Activated B cell treated with CpG ODN at 0.5 μM for 24 hours (primary cell): ENCODE measurements around the gene TXNRD2. TPM values are rescaled to one million over a fixed set of nuclear protein-coding genes. Genes with fewer than 3 reads are reported as not detected.

ENCODE experiments used
- ATAC-seq: fragments of 200-7000 bp; cut with Tn5 transposase; one replicate; pipeline ENCODE4 v1.10.0; 2021; ENCODE audit warnings: low read depth, mild to moderate bottlenecking, moderate library complexity
- CTCF ChIA-PET: fragments of 350-600 bp; sonication (Branson Sonifier 250); formaldehyde crosslinking; loops from one replicate; lab custom pipeline; 2021; ENCODE audit warnings: antibody characterized with exemption; lab: Charles Lee
- POLR2A ChIA-PET: fragments of 350-600 bp; sonication (Branson Sonifier 250); formaldehyde crosslinking; loops from one replicate; lab custom pipeline; 2021; ENCODE audit warnings: antibody characterized with exemption; lab: Charles Lee
- DNase-seq: peaks from one replicate; pipeline ENCODE4 v3.0.0; 2022
- H3K27ac Mint-ChIP-seq: one replicate; pipeline ENCODE4 v1.8.0; 2020; ENCODE audit warnings: mixed read lengths
- H3K27me3 Mint-ChIP-seq: one replicate; pipeline ENCODE4 v1.8.0; 2021; ENCODE audit warnings: mixed read lengths
- H3K36me3 Mint-ChIP-seq: one replicate; pipeline ENCODE4 v1.8.0; 2021; ENCODE audit warnings: low read depth, mixed read lengths
- H3K4me1 Mint-ChIP-seq: one replicate; pipeline ENCODE4 v1.8.0; 2021; ENCODE audit warnings: mixed read lengths
- H3K4me3 Mint-ChIP-seq: one replicate; pipeline ENCODE4 v1.8.0; 2020; ENCODE audit warnings: mild to moderate bottlenecking, mixed read lengths
- H3K9me3 Mint-ChIP-seq: one replicate; pipeline ENCODE4 v1.8.0; 2020; ENCODE audit warnings: mixed read lengths
- intact Hi-C: fragments of 100-400 bp; cut with micrococcal nuclease; formaldehyde crosslinking; loops from one replicate; pipeline ENCODE4 v1.15.1; 2024
- total RNA-seq: library from RNA; stranded (reverse); gene quantifications from 2 replicates; pipeline ENCODE4 v1.2.3, GENCODE V29; 2022
- TF ChIP-seq, protein P1 (sequence below): fragments of 200-600 bp; IDR thresholded peaks from one replicate; pipeline ENCODE4 v1.8.0; 2022; ENCODE audit warnings: antibody characterized with exemption, mild to moderate bottlenecking

Gene TXNRD2
- total RNA-seq, 1 donor from 2014 or later: 31.2 TPM

- Mint-ChIP-seq H3K36me3 (peaks cover 5% of the 10 kb centered on the region), H3K27me3 (no peaks in the 10 kb centered on the region), H3K9me3 (no peaks in the 10 kb centered on the region), H3K4me1 (peaks cover 41% of the 10 kb centered on the region), H3K27ac (no peak overlapping the region), H3K4me3 (no peak overlapping the region)
- ChIA-PET POLR2A (no interaction called here), CTCF (interaction anchor here (0.8 to 2.1 kb wide), 3 partner anchors 20 to 160 kb away, joined by 3 to 5 read pairs (median 4); no protein-coding TSS in a partner anchor)
- intact Hi-C loops: loop anchor here (2.0 kb wide), 1 partner anchor 35 kb away; the partner anchor contains the start of genes GNB1L and RTL10
- TF ChIP-seq, protein P1, sequence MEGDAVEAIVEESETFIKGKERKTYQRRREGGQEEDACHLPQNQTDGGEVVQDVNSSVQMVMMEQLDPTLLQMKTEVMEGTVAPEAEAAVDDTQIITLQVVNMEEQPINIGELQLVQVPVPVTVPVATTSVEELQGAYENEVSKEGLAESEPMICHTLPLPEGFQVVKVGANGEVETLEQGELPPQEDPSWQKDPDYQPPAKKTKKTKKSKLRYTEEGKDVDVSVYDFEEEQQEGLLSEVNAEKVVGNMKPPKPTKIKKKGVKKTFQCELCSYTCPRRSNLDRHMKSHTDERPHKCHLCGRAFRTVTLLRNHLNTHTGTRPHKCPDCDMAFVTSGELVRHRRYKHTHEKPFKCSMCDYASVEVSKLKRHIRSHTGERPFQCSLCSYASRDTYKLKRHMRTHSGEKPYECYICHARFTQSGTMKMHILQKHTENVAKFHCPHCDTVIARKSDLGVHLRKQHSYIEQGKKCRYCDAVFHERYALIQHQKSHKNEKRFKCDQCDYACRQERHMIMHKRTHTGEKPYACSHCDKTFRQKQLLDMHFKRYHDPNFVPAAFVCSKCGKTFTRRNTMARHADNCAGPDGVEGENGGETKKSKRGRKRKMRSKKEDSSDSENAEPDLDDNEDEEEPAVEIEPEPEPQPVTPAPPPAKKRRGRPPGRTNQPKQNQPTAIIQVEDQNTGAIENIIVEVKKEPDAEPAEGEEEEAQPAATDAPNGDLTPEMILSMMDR: no peak
- DNase-seq (no peak), ATAC-seq (no peak)
Measured at GRCh38 chr22:19889951-19890350, 51.7 kb downstream of the TXNRD2 start.

DNA sequence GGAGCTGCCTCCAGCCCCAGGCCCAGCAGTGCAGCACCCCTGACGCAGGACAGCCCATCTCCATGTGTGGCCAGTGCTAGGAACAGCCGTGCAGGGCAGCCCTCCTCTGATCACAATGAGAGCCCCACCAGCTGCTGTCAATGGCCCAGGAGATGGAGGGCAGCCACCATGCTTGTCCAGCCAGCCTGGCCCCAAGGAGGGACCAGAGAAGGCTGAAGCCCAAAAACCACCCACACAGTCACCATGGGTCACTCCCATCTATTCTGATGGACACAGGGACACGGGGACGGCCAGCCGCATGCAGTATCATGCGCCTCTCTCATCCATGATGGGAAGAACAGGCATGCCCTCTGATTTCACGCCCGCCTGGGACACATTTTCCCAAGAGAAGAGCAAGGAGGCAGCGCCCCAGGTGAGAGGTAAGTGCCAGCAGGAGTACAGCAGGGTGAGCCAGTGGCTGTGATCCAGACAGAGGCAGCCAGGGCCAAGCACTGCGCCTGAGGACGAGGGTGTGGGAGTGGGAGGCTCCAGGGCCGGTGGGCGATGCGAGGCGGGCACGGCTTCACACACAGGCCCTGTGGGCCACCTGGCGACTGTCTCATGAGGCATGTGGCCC is 53.4 kb downstream of the TXNRD2 start:
- DNase-seq: no peak
- H3K4me1 Mint-ChIP-seq: peaks cover 41% of the 10 kb centered on the region

GRCh38 chr22:19887256-19887985 is 54.2 kb downstream of the TXNRD2 start:
- Mint-ChIP-seq H3K4me1 (peaks cover 39% of the 10 kb centered on the region), H3K36me3 (no peaks in the 10 kb centered on the region), H3K4me3 (no peak overlapping the region), H3K27me3 (no peaks in the 10 kb centered on the region), H3K9me3 (no peaks in the 10 kb centered on the region), H3K27ac (peak overlapping the region; percentile 52)
- ChIA-PET POLR2A (no interaction called here), CTCF (interaction anchor here (1.0 kb wide), 1 partner anchor 23 kb away, joined by 3 read pairs; no protein-coding TSS in a partner anchor)
- intact Hi-C loops: no loop called here
- ATAC-seq (no peak), DNase-seq (no peak)
- TF ChIP-seq, protein P1: no peak

More for the DNA sequence above, 53.4 kb downstream of the TXNRD2 start:
- Mint-ChIP-seq H3K4me3 (no peak overlapping the region), H3K27me3 (no peaks in the 10 kb centered on the region), H3K36me3 (no peaks in the 10 kb centered on the region), H3K27ac (no peak overlapping the region), H3K9me3 (no peaks in the 10 kb centered on the region)
- ChIA-PET CTCF (interaction anchor here (1.0 to 1.4 kb wide), 2 partner anchors 22 kb away, joined by 3 to 4 read pairs; no protein-coding TSS in a partner anchor), POLR2A (no interaction called here)
- intact Hi-C loops: no loop called here
- ATAC-seq: no peak
- TF ChIP-seq, protein P1: no peak

DNA sequence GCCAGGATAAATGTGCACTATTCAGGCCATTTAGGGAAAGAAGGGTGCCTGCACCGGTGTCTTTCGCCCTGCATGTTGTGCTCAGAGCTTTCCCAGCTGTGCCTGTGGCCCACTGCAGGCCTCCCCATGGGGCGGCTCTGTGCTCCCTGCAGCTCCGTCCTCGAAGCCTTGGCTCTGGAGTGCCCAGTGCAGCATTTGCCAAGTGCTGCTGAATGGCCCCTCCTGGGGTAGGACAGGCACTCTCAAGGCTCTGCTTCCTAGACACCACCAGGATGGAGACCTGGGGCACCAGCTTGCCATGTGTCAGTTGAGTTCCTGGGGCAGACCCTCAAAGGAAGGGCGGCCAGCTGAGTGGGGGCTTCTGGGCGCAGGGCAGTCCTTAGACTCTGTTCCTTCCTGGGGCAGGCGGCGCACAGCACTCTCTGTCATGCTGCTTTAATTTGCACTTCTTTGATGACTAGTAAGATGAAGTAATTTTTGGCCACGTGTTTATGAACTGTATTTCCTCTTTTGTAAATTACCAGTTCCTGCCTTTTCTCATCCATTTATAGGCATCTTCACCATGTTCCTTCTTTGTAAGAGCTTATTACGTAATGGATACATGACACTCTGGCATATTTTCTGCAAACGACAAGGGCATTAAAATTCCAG is 54.9 kb downstream of the TXNRD2 start:
- DNase-seq: no peak
- H3K36me3 Mint-ChIP-seq: no peaks in the 10 kb centered on the region
- POLR2A ChIA-PET: no interaction called here
- H3K4me3 Mint-ChIP-seq: no peak overlapping the region
- no peaks in the 10 kb centered on the region for H3K27me3 Mint-ChIP-seq
- H3K27ac Mint-ChIP-seq: peak overlapping the region; percentile 52
- no peaks in the 10 kb centered on the region for H3K9me3 Mint-ChIP-seq
- CTCF ChIA-PET: interaction anchor here (1.0 kb wide), 1 partner anchor 23 kb away, joined by 3 read pairs; no protein-coding TSS in a partner anchor
- ATAC-seq: peak; percentile 64
- H3K4me1 Mint-ChIP-seq: peaks cover 32% of the 10 kb centered on the region
- TF ChIP-seq, protein P1: no peak
- intact Hi-C loops: no loop called here
